HG02884 (cell line): ENCODE results near the gene SCARB1.

ENCODE experiments used
- ATAC-seq: cut with Tn5 transposase; IDR thresholded peaks from one replicate; pipeline ENCODE4 v1.9.1; 2021; ENCODE audit warnings: mild to moderate bottlenecking, moderate library complexity; ENCODE audit not compliant: unreplicated experiment

Gene SCARB1

DNA sequence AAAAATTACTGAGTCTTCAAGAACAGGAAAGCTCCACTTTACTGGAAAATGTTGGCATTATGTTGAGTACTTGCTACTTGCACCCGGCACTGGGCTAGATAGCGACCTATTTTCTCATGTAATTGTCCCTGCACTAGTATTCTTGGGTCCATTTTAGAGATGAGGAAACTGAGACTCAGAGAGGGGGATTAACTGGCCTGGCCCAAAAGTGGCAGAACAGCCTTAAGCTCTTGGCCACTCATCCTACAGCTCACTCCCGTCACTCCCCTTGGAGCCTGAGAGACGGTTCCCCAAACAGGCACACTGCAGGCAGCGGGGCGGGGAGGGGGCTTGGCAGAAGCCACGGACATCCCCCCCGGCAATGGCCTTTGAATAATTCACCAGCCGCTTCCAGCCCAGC is 113.9 kb downstream of the SCARB1 start:
- no peak for ATAC-seq

DNA sequence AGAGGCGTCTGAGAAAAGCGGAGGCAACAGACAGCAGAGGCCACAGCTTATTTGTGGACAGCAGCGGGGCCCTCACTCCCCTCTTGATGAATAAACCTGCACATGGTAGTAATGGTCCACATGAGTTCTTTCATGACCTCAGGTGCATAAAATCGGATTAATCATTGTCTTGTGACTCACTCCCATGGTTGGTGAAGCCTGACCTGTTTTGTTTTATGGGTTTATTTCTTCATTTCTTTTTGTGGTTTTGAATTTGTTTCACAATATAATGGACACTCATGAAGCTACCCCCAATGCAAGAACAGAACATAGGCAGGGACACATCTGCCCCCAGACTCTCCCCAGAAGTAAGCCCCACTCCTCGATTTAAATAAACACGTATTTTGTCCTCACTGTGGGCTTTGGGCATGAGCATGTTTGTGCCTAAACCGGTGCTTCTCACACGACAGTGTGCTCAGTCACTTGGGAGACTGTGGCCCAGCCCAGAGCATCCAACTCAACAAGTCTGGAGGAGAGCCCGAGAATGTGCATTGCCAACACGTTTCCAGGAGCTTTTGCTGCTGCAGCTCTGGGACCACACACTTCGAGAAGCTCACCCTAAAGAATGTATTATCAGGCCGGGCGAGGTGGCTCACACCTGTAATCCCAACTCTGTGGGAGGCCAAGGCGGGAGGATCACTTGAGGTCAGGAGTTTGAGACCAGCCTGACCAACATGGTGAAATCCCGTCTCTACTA is 116.1 kb downstream of the SCARB1 start:
- ATAC-seq = no peak

DNA sequence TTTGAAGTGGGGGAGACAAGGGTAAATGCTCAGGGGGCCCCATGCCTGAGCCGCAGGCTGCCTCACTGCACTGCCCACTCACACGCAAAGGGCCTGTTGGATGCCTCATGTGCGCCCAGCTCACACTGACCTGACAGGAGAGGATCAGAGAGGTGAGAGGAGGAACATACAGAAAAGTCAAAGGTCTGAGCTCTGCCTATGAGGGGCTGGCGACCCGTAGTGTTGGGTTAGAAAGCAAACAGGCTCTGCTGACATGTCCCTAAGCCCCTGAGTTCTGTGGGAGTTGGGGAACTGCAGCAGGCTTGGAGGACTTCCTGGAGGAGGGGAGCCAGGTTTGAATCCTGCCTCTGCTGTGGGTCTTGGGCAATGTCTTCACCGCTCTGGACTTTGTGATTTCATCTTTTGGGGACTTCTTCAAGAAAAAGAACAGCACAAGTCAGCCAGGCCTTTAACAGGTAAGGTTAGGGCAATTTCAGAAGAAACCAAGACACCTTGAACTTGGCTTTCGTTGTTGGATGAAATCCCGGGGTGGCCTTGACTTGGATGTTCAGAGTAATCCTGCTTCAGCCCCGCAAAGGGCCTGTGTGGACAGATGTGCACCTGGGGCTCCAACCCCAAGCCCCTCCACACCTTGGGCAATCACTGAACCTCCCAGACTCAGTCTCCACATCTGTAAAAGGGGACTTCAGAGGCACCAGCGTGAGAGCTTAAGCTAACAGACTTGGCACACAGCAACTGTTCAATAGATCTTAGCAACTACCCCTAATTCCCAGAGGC is 116.8 kb downstream of the SCARB1 start:
- no peak for ATAC-seq

DNA sequence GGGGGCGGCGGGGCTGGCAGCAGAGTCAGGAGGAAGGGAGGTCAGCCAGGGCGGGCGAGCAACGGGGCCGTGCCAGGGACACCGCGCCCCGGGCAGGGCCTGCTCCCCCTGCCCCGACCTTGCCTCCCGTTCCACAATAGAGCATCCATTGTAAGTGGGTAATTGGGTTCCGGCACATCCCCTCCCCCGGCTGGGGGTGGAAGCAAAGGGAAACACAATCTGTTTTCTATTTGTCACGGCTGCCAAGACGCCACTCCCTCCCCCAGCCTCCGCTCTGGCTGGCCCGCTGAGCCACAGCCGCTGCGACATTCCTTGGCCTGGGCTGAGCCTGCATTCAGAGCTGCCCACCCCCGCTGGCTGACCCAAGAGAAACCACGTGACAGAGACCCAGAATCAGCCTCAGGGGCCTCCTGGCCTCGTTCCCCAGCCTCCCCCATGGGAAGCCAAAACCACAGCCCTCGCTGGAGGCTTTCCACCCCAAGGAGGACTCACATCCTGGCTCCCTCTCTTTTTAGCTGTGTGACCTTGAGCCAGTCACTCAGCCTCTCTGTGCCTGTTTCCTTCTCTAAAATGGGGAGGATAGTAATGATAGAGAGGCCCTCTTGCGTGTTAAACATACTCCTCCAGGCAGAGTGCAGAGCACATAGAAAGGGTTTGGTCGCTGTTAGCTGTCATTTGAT is 117.6 kb downstream of the SCARB1 start:
- no peak for ATAC-seq

DNA sequence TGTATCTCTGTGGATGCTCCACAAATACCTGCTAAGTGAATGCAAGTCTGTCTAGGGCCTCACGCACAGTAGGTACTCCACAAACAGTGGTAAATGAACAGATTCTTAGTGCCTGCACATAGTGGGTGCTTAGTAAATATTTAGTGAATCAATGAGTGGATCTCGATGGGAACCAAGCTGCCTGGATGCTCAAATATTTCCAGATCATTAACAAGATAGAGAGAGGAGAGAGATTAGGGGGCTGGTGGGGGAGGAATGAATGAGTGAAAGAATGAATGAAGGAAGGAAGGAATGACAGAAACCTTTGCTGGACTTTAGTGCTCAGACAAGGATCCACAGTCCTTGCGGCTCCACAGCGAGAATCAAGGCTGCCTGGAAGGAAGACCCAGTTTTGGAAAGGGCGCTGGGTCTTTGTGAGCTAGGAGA is 118.2 kb downstream of the SCARB1 start:
- ATAC-seq = no peak

DNA sequence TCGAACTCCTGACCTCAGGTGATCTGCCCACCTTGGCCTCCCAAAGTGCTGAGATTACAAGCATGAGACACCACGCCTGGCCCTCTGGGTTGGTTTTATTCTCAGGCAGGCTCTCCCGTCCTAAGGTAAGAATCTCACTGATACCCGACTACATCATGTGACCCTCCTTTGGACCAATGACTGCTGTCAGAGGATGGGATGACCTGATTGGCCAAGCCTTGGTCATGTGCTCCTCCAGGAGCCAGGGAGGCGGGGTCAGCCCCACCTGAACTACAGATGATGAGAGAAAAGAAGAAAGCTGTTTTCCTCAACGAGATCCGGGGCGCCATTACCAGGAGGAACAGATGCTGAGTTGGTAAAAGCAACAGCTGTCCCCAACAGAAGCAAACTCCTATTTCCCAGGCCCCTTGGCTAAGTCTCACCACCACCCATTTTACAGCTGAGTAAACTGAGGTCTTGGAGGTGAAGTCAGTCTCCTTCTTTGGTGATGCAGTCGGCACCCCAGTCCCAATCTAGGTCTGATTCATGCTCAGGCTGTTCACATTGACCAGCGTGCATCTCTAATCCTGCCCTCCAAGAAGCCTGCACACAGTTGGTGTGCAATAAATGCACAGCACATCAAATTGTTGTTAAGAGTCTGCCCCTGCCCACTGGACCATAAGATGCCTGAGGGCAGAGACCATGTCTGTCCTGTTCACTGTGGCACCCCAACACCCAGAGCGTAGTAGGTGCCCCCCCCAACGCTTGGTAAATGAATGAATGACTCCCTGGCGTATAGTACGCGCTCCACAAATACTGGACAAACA is 118.8 kb downstream of the SCARB1 start:
- no peak for ATAC-seq

DNA sequence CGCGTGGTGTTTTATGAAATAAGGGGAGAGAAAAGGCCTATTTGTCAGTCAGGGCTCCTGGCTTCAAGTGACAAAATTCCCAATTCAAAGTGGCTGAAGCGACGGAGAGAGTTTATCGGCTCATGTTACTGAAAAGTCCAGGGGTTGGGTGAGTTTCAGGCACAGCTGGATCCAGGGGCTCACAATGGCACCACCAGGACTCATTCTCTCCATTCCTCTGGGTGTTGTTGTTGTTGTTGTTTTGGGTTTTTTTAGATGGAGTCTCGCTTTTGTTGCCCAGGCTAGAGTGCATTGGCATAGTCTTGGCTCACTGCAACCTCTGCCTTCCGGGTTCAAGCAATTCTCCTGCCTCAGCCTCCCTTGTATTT is 119.4 kb downstream of the SCARB1 start:
- no peak for ATAC-seq

DNA sequence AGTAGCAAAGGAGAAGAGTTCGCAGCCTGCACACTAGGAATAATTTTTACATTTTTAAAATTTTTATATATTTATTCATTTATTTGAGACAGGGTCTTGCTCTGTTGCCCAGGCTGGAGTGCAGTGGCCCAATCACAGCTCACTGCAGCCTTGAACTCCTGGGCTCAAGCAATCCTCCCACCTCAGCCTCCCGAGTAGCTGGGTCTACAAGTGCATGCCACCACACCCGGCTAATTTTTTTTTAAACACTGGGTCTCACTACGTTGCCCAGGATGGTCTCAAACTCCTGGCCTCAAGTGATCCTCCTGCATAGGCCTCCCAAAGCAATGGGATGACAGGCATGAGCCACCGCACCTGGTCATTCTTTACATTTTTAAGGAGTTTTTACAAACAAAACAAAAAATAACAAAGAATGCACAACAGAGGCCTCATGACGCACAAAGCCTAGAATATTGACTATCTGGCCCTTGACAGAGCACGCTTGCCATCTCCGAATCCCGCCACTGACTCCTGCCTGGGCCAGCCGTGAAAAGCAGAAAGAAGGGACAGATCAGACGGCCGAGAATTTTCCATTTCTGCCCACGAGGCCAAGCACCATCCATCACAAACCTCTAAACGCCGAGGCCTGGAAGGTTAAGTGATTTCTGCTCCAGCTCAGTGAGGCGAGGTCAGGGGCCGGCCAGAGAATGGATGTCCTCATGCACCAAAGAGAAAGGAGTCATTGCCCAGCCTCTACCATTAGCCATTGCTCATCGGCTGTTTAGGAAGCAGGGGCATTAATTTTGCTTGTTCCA is 120.0 kb downstream of the SCARB1 start:
- ATAC-seq = no peak

DNA sequence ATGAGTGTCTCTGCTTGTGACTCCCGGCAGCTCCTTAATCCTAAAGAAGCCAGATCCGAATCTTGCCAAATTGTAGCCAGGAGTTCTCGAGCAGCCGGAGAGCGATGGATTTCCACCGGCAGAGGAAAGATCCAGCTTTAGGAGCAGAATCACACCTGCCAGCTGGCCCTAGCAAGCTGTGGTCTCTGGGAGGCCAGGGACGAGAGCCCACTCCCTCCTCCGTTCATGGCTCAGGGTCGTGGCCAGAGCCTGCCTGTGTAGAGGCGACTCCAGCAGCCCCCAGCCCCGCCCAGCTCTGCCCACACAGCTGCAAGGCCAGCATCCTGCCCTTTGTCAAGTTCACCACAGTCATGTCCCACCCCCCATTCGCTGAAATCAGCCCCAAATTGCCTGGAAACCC is 121.0 kb downstream of the SCARB1 start:
- no peak for ATAC-seq

DNA sequence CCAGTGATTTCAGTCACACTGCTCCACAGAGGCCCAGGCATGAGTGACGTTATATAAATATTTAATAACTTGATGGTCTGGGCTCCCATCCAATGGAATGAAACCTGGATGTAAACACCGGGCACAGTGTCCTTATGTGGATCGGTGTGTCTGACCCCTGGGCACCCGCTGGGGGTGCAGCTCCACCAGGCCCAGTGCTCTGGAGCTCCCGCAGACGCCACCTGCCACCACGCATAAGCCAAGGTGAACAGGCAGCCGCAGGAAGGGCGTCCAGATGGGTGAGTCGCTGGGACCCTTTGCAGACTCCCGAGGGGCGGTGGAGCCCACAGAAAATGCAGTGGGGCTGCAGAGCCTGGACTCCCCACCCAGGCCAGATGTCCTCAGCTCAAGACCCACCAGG is 121.6 kb downstream of the SCARB1 start:
- no peak for ATAC-seq

DNA sequence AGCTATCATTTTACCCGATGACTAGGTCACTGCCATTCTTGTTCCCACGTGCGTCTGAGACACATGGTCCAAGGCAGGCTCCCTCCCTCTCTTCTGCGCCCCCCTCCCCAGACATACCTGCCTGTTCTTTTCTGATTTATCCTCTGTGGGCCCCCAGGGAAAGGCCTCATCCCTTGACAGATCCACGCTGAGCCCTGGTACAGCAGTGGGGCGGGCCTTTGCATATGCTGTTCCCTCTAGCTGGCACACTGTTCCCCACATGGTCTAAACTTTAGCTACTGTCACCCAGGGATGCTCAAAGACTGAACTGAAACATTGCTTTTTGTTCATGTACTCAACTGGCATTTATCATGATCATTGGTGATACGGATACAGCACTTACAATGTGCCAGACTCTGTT is 122.5 kb downstream of the SCARB1 start:
- ATAC-seq = no peak

DNA sequence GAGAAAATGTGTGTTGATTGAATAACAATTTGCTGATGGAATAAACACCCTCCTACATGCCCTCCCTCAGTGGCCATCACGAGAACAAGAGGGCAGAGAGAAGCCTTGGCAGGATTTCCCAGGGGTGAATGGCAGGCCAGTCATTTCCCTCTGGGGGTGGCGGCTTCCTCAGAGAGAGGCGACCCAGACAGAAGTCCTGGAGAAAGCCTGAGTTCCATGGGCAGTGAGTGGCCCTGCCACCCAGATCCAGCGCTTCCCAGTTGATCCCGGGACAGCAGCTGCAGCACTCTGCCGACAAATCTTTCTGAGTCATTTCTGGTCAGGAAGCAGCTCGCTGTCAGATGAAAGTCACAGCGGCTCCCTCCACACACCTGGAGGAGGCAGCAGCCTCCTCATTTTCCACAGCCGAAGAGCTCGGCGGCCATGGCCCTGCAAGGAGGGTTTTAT is 123.0 kb downstream of the SCARB1 start:
- ATAC-seq = no peak

DNA sequence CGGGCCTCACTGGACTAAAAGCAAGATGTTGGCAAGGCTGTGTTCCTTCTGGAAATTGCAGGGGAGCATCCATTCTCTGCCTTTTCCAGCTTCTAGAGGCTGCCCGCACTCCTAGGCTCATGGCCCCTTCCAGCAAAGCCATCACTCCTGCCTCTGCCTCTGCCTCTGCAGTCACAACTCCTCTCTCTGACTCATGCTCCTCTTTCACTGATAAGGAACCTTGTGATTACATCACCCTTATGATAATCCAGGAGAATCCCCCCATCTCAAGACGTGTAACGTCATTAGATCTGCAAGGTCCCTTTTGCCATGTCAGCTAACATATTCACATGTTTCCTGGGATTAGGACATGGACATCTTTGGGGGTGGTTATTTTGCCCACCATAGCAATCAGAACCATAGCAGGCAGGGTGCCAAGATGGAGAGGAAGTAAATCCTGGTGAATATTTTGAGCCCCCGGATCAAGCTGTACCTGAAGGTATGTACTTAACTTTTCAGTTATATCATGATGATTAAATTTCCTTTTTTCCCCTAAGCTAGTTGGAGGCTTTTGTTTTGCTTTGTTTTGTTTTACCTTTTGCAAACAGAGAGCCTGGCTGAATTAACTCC is 123.6 kb downstream of the SCARB1 start:
- ATAC-seq = no peak

DNA sequence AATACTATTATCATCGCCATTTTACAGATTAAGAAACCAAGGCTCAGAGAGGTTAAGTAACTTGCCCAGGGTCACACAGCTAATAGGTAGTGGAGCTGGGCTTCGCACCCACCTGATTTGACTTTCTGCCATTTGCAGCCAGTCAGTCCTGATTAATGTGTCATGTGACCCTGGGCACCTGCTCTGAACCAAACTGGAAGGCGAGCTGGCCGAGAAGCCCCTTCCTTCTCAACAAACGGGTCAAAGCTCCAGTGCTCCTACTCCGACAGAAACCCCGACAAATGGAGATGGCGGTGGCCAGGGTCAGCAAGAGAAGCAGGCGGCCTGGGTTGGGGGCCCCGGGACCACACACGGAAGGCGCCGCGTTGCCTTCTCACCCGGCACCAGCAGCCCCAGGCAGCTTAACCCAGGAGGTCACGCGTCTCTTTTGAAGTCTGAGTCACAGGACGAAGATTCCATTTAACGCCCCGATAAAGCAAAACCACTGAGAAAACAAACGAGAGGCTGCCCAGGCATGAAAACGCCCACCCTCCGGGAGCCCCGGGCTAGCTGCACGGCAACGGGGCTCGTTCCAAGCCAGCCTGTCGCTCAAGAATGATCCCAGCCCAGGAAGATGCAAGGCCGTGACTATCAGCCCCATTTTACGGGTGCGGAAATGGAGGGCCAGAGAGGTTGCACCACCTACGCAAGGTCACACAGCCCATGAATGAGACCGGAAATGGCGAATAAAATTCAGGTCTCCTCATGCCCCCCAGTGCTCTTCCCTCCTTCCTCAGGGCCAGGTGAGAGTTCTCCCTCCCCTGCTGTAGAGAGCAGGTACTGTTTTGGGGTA is 124.8 kb downstream of the SCARB1 start:
- ATAC-seq = no peak

DNA sequence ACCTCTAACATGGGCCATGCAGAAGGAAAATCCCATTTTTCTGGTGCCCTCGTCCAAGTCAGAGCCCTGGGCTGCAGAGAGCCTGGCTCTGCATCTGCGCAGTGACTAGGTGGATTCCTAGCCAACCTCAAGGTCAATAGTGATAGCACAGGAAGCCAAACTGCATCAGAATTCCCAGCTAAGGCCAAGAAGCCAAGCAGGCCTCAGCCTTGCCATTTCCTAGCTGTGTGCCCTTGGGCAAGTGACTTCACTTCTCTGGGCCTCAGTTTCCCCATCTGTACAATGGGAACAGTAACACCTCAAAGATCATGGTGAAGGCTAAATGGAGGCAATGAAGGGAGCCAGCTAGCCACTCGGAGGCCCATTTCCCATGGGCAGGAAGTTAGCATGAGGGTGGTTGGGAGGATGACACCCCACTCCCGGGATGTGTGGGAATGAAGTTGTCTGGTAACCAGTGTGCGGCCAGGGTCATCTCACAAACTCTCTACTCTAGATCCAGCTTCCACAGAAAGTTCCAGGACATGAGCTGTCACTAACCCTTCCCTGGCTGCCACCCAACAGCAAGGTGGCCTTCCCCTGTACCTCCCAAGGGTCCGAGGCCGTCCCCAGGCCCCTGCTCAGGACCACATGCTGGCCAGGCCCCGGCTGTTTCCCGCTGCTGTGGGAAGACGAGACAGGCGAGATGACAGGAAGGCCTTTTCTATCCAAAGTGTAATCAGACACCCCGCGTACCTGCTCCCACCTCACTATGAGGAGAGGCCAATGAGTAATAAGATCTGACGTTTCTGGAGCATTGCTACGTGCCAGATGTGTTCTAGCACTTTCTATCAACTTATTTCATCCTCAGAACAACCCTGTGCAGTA is 125.7 kb downstream of the SCARB1 start:
- no peak for ATAC-seq

DNA sequence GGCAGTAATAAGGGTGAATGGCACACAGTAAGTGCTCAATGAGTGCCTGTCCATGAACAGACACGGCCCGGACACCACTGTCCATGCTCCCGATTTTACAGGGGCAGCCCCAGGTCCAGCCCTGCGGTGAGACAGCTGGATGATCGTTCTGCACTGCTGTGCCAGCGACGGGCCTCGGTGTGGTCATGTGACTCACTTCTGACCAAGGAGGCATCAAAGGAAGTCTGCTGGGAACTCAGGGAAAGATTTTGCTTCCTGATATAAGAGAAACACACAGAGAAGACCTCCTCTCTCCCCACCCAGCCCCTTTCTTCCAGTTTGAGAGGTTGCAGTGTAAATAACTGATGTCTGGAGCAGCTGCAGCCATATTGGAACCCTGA is 126.6 kb downstream of the SCARB1 start:
- no peak for ATAC-seq

DNA sequence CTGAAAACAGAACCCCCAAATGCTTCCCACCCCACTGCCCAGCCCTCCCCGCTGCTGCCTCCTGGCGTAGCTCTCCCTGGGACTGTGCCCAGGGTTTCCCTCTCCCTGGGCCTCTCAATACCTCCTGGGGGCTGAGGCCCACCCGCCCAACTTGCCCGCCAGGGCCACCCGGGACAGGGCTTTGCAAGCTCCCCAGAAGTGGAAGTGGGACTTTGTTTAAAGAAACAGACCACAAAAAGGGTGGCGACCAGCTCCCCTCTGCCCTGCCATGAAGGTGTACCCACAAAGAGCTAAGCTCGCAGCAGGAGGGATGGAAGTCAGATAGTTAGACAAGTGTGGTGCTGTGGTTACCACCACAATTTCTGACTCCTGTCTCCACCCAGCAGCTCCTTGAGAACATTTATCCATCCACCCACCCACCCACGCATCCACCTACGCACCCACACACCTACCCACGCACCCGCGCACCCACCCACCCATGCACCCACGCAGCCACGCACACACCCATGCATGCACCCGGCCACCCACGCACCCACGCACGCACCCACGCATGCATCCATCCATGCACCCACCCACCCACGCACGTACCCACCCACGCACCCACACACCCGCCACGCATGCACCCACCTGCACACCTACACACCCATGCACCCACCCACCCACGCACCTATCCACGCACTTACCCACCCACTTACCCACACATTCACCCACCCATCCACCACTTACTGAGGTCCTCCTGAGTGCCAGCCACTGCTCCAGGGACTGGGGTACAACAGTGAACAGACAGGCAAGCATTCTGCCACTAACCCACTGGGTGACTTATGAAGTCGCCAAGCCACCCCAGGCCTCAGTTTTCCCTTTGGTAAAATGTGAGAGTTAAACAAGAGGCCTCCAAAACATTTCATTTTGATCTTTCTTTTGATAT is 127.3 kb downstream of the SCARB1 start:
- ATAC-seq = no peak
